PC-3 (cell line): ENCODE data around the gene ALDH2. TPM values are rescaled to one million over a fixed set of nuclear protein-coding genes. Genes with fewer than 3 reads are reported as not detected.

Source experiments
- ATAC-seq: fragments of 200-7000 bp; cut with Tn5 transposase; 2 replicates; pipeline ENCODE4 v1.9.1; 2020; ENCODE audit warnings: mild to moderate bottlenecking, moderate library complexity
- BruUV-seq: library from RNA; stranded (reverse); fragments of 400-500 nt; replicated peaks from 2 replicates; lab custom pipeline; 2021; lab: Mats Ljungman, UMichigan
- CTCF ChIA-PET: fragments of 300-600 bp; sonication (Branson Sonifier 250); formaldehyde crosslinking; loops from one replicate; lab custom pipeline; 2022; ENCODE audit warnings: antibody characterized with exemption; lab: Charles Lee
- POLR2A ChIA-PET: fragments of 300-600 bp; sonication (Branson Sonifier 250); formaldehyde crosslinking; loops from one replicate; lab custom pipeline; 2022; ENCODE audit warnings: antibody characterized with exemption; ENCODE audit not compliant: unreplicated experiment; lab: Charles Lee
- DNase-seq: peaks from one replicate; pipeline ENCODE4 v3.0.0-alpha.2; 2015
- H2AFZ ChIP-seq: fragments of 300-600 bp; sonication (generic); 2 replicates; pipeline ENCODE4 v1.6.0; 2016; ENCODE audit warnings: antibody characterized with exemption, low read length
- H3F3A ChIP-seq: fragments of 300-600 bp; sonication (generic); one replicate; pipeline ENCODE4 v1.6.0; 2017; ENCODE audit warnings: antibody characterized with exemption, low read length, control low read depth, mild to moderate bottlenecking; ENCODE audit not compliant: unreplicated experiment
- H3K27ac ChIP-seq: fragments of 300-600 bp; sonication (generic); 2 replicates; pipeline ENCODE4 v1.5.1; 2016; ENCODE audit warnings: mild to moderate bottlenecking, low read length
- H3K27me3 ChIP-seq: fragments of 300-600 bp; sonication (generic); 2 replicates; pipeline ENCODE4 v1.6.1; 2016; ENCODE audit warnings: low read length, mixed read lengths
- H3K36me3 ChIP-seq: fragments of 300-600 bp; sonication (generic); 2 replicates; pipeline ENCODE4 v1.6.1; 2016; ENCODE audit warnings: low read depth, mixed run types, low read length, mixed read lengths
- H3K4me1 ChIP-seq: fragments of 300-600 bp; sonication (generic); 2 replicates; pipeline ENCODE4 v1.5.1; 2016; ENCODE audit warnings: low read length; ENCODE audit not compliant: insufficient read depth
- H3K4me2 ChIP-seq: fragments of 300-600 bp; sonication (generic); 2 replicates; pipeline ENCODE4 v1.6.0; 2016; ENCODE audit warnings: low read length
- H3K4me3 ChIP-seq: fragments of 300-600 bp; sonication (generic); 2 replicates; pipeline ENCODE4 v1.5.1; 2016; ENCODE audit warnings: mild to moderate bottlenecking, low read length, mixed read lengths
- H3K79me2 ChIP-seq: fragments of 300-600 bp; sonication (generic); 2 replicates; pipeline ENCODE4 v1.6.1; 2017; ENCODE audit warnings: low read length, mixed read lengths
- H3K9ac ChIP-seq: fragments of 300-600 bp; sonication (generic); 2 replicates; pipeline ENCODE4 v1.6.0; 2016; ENCODE audit warnings: mild to moderate bottlenecking, low read length
- H3K9me2 ChIP-seq: fragments of 300-600 bp; sonication (generic); replicated peaks from 2 replicates; pipeline ENCODE4 v1.6.1; 2016; ENCODE audit warnings: mixed run types, low read length, mixed read lengths
- H3K9me3 ChIP-seq: fragments of 300-600 bp; sonication (generic); 2 replicates; pipeline ENCODE4 v1.6.1; 2016; ENCODE audit warnings: low read length, mixed read lengths
- H4K20me1 ChIP-seq: fragments of 300-600 bp; sonication (generic); 2 replicates; pipeline ENCODE4 v1.6.1; 2016; ENCODE audit warnings: low read length, mixed read lengths
- CTCF ChIP-seq: fragments of 300-600 bp; sonication (generic); conservative IDR thresholded peaks from 2 replicates; pipeline ENCODE4 v1.5.1; 2017; ENCODE audit warnings: antibody characterized with exemption, low read depth, mild to moderate bottlenecking, low read length
- EZH2 ChIP-seq: fragments of 300-600 bp; sonication (generic); IDR thresholded peaks from one replicate; pipeline ENCODE4 v1.6.1; 2017; ENCODE audit warnings: antibody characterized with exemption, mild to moderate bottlenecking, low read length; ENCODE audit not compliant: unreplicated experiment
- EZH2phosphoT487 ChIP-seq: fragments of 300-600 bp; sonication (generic); IDR thresholded peaks from 2 replicates; pipeline ENCODE4 v1.6.1; 2018; ENCODE audit warnings: mild to moderate bottlenecking, antibody characterized with exemption, low read length, borderline replicate concordance
- intact Hi-C: fragments of 100-400 bp; cut with micrococcal nuclease; formaldehyde crosslinking; loops from 2 replicates; pipeline ENCODE4 v1.9.0; 2023
- total RNA-seq: library from RNA; depleted of rRNA; stranded (reverse); fragments of >200 nt; gene quantifications from 2 replicates; pipeline ENCODE4 v1.2.3, GENCODE V29; 2014

Gene ALDH2
- total RNA-seq, 1 experiment from 2014 or later: 2.0 TPM

DNA sequence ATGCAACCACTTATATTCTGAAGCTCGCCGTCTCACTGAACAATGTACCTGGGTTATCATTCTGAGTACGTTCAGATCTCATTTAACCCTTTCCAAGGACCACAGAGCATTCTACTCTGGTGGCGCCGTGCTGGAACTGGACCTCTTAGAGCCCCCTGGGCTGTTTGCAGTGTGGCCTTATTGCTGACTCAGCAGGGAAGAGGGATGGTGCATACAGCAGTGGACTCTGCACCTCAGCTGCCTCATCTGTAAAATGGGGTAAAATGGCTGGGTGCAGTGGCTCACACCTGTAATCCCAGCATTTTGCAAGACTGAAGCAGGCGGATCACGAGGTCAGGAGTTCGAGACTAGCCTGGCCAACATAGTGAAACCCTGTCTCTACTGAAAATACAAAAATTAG, 2.9 kb downstream of the ALDH2 start:
- no peak overlapping the region for H2AFZ ChIP-seq
- no TSS peak for BruUV-seq
- no peaks in the 10 kb centered on the region for H3K9me3 ChIP-seq
- ChIA-PET CTCF (no interaction called here), POLR2A (no interaction called here)
- no peak overlapping the region for H3K4me3 ChIP-seq
- no peaks in the 10 kb centered on the region for H3K9me2 ChIP-seq
- H4K20me1 ChIP-seq: no peaks in the 10 kb centered on the region
- intact Hi-C loops: loop anchor here (5.0 kb wide), 1 partner anchor 43 kb away; no protein-coding TSS in a partner anchor
- 0 out of 2 replicates have a peak, but pooled peaks cover 3% of the 10 kb centered on the region for H3K27me3 ChIP-seq
- ATAC-seq (no peak), DNase-seq (no peak)
- peaks cover 7% of the 10 kb centered on the region; the same call in 1 of the 2 replicates for H3K4me1 ChIP-seq
- no peak overlapping the region for H3K4me2 ChIP-seq
- no peaks in the 10 kb centered on the region for H3K79me2 ChIP-seq
- H3K9ac ChIP-seq: no peak overlapping the region
- TF ChIP-seq CTCF: no peak
- TF ChIP-seq EZH2phosphoT487: no peak
- no peak for TF ChIP-seq EZH2
- no peaks in the 10 kb centered on the region for H3K36me3 ChIP-seq
- H3F3A ChIP-seq: no peaks in the 10 kb centered on the region
- H3K27ac ChIP-seq: no peak overlapping the region

DNA sequence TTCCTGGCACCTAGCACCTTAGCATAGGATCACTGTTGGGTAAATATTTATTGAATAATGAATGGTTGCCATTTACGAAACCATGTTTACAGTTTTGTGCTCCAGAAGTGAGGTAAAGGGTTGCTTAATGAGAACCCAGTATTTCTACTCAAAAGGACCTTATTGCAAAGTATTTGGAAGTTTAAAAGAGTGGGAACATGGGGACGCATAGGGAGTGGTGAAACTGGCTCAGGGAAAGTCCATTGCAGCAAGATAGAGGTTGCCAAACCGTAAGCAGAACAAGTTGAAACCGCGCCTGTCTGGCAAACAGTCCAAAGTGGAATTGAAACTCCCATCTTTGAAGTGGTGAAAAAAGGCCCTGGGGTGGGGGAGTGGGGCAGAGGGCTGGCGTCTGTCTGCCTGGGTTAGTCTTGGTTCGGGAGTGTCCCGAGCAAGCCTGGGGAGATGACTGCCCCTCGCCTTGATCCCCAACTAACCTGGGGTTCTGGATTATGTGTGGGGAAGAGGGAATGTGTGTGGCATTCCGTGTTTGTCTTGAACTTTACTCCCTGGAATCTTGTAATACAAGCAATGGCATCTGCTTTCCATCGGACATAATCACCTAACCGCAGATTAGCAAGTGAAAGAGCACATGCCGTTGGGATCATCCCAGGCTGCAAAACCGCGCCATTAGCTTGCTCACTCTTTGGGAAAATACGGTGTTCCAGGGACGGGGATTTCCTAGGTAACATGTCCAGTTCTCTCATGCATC, 7.2 kb downstream of the ALDH2 start:
- no peak overlapping the region for H3K27ac ChIP-seq
- ATAC-seq: no peak
- CTCF ChIA-PET: no interaction called here
- peaks cover 8% of the 10 kb centered on the region for H3K4me1 ChIP-seq
- H3K4me2 ChIP-seq: no peak overlapping the region
- intact Hi-C loops: no loop called here
- POLR2A ChIA-PET: no interaction called here
- H3K9me2 ChIP-seq: no peaks in the 10 kb centered on the region
- H3F3A ChIP-seq: no peaks in the 10 kb centered on the region
- TF ChIP-seq CTCF (no peak), EZH2phosphoT487 (no peak), EZH2 (no peak)
- no TSS peak for BruUV-seq
- no peaks in the 10 kb centered on the region for H3K27me3 ChIP-seq
- no peak for DNase-seq
- no peak overlapping the region for H3K9ac ChIP-seq
- no peaks in the 10 kb centered on the region for H4K20me1 ChIP-seq
- no peak overlapping the region for H3K4me3 ChIP-seq
- H3K9me3 ChIP-seq: no peaks in the 10 kb centered on the region
- no peaks in the 10 kb centered on the region for H3K79me2 ChIP-seq
- H2AFZ ChIP-seq: no peak overlapping the region
- H3K36me3 ChIP-seq: no peaks in the 10 kb centered on the region
